ENCODE data around the gene DNAAF1.
"Not testable (repeated sequence)": the region's sequence is repeated elsewhere in the genome, so short reads cannot be mapped to it uniquely, and the experiment has no call there.

Gene DNAAF1

DNA sequence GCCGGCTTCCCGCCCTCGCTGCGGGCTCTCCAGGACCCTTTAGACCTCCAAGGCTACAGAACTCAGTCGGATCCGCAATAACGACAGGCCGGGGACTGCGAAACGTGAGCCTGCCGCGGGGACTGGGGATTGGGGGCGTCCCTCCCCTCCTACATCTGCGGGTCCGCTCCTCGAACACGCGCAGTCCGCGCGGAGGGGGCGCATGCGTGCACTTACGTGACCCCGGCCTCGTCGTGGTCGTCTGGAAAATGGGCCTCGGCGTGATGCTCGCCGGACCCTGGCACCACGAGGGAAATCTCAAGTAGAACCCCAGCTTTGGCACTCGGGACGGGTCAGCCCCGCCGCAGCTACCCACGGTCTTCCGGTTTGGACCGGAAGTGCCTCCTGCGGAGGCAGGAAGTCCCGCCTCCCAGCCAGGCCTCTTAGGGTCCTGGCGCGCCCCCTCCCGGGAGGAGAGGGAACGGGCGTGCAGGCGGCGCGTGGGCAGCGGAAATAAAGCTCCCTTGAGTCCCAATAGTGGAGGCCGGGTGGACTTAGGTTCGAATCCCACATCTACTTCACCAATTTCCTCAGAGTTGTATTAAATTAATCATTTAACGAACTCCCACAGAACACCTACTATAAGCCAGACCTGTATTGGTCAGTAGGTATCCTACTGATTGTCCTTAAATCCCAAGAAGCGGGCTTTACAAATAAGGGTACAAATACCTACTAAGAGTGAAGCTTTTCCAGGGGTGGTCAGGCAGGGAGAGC, 41.8 kb downstream of the DNAAF1 start, which contains the start of gene TAF1C:
Gene TAF1C, minus strand, starts transcription at position 373 of the 753 bp plus-strand sequence. CDS start 2,069 bp downstream, outside the sequence.
- peak; percentile 89 for FAIRE-seq

DNA sequence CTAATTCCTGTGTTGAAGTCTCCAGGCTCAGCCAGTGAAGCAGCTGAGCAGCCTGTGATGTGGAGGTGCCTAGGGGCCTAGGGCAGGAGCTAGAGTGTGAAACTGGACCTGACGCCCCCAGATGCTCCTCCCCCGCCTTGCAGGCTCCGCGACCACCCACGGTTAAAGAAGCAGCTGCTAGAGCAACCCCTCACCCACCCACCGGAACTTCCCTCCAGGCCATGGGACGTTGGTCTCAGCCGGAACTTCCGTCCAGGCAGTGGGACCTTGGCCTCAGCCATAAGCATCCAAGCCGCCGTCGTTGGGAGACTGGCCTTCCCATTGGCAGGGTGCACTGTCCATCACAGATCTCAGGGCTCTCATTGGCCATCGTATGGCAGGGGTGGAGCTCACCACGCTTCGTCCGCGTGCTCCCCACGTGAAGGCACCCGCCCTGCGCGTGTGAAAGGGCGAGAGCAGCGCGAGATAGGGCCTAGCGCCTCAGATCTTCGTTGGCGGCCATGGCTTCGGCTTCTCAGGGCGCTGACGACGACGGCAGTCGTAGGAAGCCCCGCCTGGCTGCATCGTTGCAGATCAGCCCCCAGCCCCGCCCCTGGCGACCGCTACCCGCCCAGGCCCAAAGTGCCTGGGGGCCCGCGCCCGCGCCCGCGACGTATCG, 45.8 kb downstream of the DNAAF1 start, which contains the start of gene ADAD2:
Gene ADAD2, plus strand, starts transcription at position 427 of the 658 bp plus-strand sequence. Its CDS starts 74 bp downstream, at position 501.
- FAIRE-seq = no peak

DNA sequence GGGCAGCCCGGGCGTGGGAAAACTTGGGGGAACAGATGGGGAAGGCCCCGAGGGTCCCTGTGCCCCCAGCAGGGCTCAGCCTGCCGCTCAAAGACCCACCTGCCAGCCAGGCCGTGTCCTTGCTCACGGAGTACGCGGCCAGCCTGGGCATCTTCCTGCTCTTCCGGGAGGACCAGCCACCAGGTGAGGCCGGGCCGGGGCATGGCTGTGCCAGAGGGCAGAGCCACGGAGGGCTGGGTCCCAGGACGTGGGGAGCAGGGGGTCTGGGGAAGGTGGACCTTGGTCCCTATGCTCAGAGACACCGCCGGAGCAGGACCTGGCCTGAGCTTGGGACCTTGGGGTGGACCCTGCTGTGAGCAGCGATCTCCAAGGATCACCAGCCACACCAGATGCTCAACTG, 46.4 kb downstream of the DNAAF1 start:
- no peak for FAIRE-seq

DNA sequence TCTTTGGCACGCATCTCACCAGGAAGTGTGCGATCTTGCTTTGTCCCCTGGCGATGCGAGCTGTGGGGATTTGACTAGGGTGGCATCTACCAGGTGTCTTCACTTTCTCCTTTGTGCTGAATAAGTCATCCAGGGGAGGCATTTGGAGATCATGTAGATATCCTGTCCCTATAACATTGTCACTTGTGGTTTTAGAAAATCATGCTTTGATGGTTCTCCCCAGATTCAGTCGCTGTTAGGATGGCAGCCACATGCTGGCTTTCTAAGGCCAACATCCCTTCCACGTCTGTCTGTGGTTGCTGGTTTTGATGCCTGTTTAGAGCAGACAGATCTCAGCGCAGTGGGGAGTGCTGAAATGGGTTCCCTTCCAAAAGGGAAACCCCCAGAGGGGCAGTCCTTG, 48.4 kb downstream of the DNAAF1 start:
- FAIRE-seq = no peak

DNA sequence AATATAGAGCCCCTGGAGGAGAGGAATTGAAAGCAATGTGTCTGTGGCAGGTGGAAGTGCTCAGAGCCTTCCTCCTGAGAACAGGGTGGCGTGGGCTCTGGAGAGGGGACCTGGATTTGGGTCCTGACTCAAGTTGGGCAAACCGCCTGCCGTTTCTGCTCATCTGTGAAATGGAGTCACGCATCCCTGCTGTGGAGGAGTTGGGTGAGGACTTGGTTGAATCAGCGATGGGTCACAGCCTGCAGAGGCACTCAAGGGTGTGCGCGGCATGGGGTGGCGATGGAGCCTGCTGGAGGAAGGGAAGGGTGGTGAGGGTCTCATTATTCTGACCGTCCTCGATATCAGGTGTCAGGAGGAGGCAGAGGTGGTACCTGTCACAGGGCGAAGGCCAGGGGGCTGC, 48.9 kb downstream of the DNAAF1 start:
- FAIRE-seq = no peak

DNA sequence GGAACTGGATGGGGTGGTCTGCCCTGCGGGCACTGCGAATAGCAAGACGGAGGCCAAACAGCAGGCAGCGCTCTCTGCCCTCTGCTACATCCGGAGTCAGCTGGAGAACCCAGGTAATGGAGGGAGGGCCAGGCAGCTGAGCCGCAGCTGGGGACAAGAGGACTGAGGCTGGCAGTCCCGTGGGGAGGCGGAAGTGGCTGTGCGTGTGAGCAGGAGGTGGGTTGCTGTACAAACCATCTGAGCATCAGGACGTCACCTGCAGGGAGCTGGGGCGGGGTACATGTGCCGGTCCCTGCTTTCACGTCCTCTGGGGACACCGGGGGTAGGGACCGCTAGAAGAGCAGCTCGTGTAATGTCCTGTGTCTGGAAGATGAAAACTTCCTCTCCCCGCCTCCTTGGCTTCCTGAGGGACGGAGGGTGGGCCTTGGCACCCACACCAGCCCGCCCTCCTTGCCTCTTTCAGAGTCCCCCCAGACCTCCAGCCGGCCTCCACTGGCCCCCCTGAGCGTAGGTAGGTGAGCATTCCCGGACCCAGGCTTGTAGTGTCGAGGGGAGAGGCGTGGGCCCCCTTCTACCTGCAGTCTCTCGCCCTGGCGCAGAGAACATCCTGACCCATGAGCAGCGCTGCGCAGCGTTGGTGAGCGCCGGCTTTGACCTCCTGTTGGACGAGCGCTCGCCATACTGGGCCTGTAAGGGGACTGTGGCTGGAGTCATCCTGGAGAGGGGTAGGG, 49.5 kb downstream of the DNAAF1 start:
- no peak for FAIRE-seq

DNA sequence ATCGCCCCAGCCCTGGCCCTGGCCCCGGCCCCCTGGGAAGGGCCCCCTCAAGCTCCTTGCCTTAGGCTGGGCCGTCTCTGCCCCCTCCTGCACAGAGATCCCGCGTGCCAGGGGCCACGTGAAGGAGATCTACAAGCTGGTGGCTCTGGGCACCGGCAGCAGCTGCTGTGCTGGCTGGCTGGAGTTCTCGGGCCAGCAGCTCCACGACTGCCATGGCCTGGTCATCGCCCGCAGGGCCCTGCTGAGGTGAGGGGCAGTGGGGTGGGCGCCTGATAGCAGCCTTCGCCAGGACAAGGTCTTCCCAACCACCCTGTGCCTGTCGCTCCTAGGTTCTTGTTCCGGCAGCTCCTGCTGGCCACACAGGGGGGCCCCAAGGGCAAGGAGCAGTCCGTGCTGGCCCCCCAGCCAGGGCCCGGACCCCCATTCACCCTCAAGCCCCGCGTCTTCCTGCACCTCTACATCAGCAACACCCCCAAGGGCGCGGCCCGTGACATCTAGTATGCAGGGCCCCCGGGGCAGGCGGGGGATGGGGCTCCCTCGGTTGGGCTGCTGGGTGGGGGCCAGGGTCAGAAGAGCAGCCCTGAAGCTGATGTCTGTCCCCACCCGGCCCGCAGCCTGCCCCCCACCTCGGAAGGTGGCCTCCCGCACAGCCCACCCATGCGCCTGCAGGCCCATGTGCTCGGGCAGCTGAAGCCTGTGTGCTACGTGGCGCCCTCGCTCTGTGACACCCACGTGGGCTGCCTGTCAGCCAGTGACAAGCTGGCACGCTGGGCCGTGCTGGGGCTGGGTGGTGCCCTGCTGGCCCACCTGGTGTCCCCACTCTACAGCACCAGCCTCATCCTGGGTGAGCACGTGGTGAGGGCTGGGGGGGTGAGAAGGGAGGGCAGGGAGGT, 50.3 kb downstream of the DNAAF1 start:
- FAIRE-seq = no peak

DNA sequence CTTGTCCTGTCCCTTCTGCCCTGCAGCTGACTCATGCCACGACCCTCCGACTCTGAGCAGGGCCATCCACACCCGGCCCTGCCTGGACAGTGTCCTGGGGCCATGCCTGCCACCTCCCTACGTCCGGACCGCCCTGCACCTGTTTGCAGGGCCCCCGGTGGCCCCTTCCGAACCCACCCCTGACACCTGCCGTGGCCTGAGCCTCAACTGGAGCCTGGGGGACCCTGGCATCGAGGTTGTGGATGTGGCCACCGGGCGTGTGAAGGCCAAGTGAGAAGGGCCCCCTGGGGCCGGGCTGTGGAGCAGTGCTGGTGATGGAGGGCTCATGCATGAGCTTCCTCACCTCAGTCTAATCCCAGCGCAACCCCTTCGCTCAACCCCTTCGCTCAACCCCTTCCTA, 51.0 kb downstream of the DNAAF1 start:
- no peak for FAIRE-seq

DNA sequence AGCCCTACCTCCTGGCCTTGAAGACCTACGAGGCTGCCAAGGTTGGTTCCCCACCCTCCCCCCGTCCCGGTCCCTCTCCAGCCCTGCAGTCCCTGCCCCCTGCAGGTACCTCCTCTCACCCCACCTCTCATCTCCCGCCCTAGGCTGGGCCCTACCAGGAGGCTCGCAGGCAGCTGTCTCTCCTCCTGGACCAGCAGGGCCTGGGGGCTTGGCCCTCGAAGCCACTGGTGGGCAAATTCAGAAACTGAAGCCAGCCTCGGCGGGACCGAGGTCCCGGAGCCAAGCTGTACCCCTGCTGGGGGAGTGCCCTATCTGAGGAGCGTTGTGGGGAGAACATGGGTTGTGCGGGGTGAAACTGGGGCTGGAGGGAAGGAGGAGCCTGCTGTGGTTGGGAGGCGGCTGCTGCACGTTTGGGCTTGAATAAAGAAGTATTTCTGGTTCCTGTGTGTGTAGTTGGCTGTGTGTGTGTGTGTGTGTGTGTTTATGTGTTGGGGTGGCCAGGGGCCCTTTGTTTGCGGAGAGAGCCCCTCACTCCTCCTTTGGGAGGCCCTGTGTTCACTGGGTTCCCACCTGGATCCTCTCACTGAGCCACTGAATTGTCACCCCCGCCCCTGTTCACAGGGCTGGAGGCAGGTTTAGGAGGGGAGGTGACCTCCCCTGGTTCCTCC, 51.8 kb downstream of the DNAAF1 start:
- no peak for FAIRE-seq

DNA sequence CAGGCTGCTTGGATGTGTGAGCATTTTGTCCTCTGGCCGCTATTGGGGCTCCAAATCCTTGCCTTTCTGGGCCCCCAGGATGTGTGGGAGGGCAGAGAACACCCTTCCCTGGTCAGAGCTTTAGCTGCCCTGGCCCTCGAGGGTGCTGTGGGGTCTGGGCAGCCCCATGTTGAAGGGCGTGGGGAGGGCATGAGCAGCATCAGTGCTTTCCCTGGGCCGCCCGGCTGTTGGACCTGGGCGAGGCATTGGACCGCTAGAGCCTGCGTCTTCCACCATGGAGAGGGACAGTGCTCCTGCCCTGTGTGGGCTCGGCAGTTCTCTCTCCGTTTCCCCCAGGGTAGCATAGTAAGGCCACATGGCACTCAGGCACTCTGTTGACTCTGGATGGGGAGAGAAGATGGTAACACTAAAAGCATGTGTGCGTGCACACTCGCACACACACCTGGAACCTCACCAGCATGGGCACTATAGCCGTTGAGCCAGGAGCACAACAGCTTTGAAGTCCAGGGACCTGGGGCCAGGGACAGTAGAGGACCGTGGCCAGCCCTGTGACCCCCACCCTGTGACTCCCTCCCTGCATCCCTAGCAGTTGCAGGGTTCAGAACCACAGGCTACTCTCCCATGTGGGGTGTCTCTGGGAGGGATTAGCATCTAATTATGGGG, 52.5 kb downstream of the DNAAF1 start:
- no peak for FAIRE-seq

DNA sequence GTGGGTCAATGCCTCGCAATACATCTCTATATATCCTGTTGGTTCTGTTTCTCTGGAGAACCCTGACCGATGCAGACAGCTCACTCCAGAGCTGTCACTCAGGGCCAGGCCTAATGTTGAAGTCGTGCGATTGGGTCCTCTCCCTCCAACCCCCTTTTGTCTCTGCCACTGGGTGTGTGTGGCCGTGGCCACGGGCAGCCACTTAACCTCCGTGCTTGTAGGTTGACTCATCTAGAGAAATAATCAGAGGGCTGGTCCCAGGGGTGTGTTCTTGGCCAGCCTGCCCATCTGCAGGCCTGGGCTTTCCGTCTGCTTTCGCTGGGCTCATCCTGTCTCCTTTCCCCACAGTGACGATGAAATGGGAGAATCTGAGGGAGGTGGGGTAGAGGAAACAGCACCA, 53.3 kb downstream of the DNAAF1 start:
- no peak for FAIRE-seq

DNA sequence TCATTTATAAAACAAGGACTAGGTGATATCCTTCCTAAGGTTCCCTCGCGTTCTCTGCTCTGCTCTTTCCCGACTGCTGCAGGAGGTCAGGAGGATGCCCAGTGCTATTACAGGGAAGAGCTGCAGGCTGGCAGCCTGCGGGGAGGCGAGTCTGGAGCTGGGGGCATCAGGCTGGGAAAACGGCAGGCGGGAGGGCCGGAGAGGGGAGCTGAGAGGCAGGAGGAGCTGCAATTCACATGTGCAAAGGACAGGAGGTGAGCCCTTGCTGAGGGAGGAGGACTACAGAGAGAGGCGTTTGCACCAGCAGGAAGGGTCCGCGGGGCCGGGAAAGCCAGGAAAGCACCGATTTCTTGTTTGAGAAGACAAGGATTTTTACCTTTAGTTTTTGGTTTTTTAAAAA, 54.0 kb downstream of the DNAAF1 start:
- no peak for FAIRE-seq

DNA sequence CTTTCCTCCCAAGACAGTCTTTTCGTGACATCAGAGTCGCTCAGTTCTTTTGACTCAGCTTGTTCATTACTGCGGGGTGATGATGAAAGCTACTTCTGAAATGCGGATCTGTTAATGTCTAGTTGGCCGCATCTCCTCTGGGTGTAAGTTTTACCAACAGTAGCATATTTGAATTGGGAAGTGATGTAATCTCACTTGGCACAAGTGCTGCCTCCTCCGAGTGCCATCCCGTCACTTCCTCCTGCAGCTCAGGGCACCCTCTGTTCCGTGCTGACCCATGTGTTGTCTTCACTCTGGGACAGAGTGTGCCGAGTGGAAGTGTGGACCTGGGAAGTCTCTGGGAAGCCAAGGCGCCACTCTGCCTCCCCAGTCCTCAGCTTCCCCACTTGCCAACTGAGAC, 54.8 kb downstream of the DNAAF1 start:
- FAIRE-seq = no peak

DNA sequence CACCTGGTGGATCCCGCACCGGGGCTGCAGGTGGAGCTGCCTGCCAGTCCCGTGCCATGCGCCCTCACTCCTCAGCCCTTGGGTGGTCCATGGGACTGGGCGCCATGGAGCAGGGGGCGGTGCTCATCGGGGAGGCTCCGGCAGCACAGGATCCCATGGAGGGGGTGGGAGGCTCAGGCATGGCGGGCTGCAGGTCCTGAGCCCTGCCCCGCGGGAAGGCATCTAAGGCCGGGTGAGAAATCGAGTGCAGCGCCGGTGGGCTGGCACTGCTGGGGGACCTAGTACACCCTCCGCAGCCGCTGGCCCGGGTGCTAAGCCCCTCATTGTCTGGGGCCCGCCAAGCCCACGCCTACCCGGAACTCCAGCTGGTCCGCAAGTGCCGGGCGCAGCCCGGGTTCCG, 59.4 kb downstream of the DNAAF1 start:
- FAIRE-seq = not testable (repeated sequence)

DNA sequence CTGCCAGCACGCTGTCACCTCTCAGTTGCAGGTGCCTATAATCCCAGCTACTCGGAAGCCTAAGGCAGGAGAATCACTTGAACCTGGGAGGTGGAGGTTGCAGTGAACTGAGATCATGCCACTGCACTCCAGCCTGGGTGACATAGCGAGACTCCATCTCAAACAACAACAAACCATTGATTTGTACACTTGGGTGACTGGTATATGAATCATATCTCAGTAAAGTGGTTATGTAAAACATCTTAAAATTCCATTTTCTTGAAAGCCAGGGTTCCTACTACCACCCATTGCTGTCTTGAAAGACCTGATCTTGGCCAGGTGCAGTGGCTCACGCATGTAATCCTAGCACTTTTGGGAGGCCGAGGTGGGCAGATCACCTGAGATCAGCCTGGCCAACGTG, 60.0 kb downstream of the DNAAF1 start:
- not testable (repeated sequence) for FAIRE-seq

DNA sequence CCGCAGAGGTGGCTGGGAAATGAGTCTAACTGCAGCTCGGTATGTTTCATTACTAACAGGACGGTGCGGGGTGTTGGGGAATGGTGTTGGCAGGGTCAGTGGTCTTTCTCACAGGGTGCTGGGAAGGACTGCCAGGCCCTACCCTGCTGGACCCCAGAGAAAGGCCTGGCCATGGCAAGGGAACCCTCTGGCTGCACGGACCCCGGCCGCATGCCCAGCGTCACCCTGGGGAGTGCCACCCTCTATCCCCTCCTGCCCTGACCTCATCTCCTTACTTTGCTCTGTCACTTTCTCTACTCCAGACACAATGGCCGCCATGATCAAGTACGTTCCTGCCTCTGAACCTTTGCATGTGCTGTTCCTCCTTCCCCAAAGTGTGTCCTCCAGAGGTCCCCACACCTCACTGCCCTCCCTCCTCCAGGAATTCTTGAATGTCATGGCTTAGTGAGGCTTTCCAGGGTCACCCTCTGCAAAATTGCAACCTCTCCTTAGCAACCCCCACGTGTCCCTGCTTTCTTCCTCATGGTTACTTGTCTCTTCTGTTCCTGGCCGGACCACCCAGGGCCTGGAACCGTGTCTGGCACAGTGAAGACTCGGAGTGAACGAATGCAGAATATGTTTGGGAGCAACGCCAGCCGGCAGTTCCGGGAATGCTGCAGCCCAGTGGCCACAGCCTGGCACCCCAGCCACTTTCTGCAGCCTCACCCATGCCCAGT, 61.0 kb downstream of the DNAAF1 start:
- FAIRE-seq = no peak

DNA sequence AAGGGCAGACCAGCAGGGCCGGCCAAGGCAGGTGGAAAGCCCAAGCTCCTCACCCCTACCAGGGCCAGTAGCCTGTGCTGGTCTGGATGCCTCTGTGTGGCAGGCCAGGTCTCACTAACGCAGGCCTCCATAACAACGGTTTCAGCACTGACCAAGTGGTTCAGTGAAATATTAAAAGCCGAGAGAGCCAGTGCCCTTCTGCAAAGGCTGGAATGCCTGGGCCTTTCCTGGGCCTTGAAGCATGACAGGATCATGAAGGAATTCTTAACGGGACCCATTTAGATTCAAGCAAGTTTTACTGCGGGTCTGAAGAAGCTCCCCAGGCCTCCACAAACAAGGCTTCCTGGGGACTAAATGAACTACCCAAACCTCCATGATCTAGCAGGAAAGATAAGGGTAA, 62.1 kb downstream of the DNAAF1 start:
- FAIRE-seq = no peak

DNA sequence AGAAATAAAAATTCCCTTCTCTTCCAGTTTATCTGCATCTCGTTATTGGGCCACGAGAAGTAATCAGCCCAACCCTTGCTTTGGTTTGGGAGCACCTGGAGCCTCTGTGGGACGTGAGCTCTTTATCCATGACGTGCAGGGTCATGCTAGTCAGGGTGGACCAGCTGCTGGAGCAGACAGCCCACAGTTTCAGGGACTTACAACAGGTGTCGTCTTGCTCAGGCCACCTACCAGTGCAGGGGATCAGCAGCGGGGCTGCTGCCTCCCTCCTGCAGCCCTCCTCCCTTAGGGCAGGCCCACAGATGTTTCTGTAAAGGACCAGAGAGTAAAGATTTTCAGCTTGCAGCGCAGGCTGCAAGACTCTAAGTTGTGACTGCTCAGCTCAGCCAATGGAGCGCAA, 62.8 kb downstream of the DNAAF1 start:
- no peak for FAIRE-seq

DNA sequence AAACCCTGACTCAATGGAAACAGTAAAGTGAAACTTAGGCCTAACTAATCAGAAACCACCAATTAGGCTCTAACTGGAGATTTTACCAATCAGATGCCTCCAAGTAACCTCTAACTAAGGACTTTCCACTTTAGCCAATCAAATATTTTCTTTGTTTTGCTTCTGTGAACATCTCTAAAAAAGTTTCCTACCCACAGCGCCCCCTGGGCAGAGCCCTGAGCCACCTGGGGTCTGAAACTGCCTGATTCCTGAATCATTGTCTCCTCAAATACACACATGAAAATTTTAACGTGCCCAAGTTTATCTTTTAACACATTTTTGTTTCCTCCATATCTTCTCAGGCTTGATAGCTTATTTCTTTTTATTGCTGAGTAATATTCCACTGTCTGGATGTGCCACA, 64.9 kb downstream of the DNAAF1 start:
- no peak for FAIRE-seq

DNA sequence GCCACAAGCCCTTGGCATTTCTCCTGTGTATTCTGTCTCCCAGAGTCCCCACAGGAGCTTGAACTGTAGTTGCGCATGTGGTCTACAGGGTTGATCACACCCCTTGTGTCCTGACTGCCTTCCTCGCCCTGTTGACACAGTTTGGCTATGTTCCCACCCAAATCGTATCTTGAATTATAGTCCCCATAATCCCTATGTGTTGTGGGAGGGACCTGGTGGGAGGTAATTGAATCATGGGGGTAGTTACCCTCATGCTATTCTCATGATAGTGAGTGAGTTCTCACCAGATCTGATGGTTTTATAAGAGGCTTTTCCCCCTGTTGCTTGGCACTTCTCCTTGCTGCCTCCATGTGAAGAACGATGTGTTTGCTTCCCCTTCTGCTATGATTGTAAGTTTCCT, 67.0 kb downstream of the DNAAF1 start:
- FAIRE-seq = no peak

DNA sequence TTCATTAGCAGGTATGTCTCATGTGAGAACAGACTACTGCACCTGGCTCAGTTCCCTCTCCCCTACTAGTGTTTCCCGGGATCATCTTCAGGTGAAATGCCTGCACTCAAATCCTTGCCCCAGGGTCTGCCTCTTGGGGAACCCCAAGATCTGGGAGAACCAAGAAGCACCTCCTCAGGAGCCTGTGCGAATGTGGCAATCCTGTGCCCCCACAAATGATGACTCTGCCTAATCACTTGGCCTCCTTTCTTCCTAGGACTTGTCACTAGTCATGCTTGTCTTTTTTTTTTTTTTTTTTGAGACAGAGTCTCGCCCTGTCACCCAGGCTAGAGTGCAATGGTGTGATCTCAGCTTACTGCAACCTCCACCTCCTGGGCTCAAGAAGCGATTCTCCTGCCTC, 67.5 kb downstream of the DNAAF1 start:
- FAIRE-seq = no peak

Data from G401.6 (cell line).